GM12878 (cell line): ENCODE data around the gene ASB4. TPM values are rescaled to one million over a fixed set of nuclear protein-coding genes. Genes with fewer than 3 reads are reported as not detected.
A peak's percentile ranks its signal among the peaks of the same experiment; 100 is the strongest.

Source experiments
- BMI1 ChIP-seq: fragments of 450-650 bp; IDR thresholded peaks from 2 replicates; pipeline ENCODE4 v1.6.1; 2016; ENCODE audit warnings: mild to moderate bottlenecking, moderate library complexity, borderline replicate concordance
- E2F4 ChIP-seq: IDR thresholded peaks from 2 replicates; pipeline ENCODE4 v1.6.1; 2012; ENCODE audit warnings: low read depth, low read length, improper control_type of control experiment
- EP300 ChIP-seq, 2 experiments: fragments of 150-350 bp in 1 of 2; IDR thresholded peaks; 2 replicates each; pipeline ENCODE4 v1.6.1; 2011 to 2012; ENCODE audit warnings: low read depth in 2 of 2, low read length in 2 of 2, borderline replicate concordance in 1 of 2, improper control_type of control experiment in 1 of 2, inconsistent platforms in 1 of 2; ENCODE audit not compliant: control insufficient read depth in 1 of 2
- GATAD2B ChIP-seq: fragments of 450-650 bp; conservative IDR thresholded peaks from 2 replicates; pipeline ENCODE4 v1.6.1; 2017; ENCODE audit warnings: low read depth, mild to moderate bottlenecking, moderate library complexity
- HDGF ChIP-seq: fragments of 450-650 bp; IDR thresholded peaks from 2 replicates; pipeline ENCODE4 v1.6.1; 2016; ENCODE audit warnings: antibody characterized with exemption
- JUNB ChIP-seq: IDR thresholded peaks from 2 replicates; pipeline ENCODE4 v1.6.1; 2016; ENCODE audit warnings: antibody characterized with exemption, mild to moderate bottlenecking
- MTA3 ChIP-seq: IDR thresholded peaks from 2 replicates; pipeline ENCODE4 v1.6.1; 2012; ENCODE audit warnings: low read length, inconsistent platforms, borderline replicate concordance
- NFIC ChIP-seq: IDR thresholded peaks from 2 replicates; pipeline ENCODE4 v1.6.1; 2012; ENCODE audit warnings: low read depth, mild to moderate bottlenecking, inconsistent platforms, low read length, moderate library complexity
- NFYB ChIP-seq: IDR thresholded peaks from 2 replicates; pipeline ENCODE4 v1.6.1; 2011; ENCODE audit warnings: low read depth, mild to moderate bottlenecking, low read length, improper control_type of control experiment, moderate library complexity; ENCODE audit not compliant: insufficient read depth
- NR2C2 ChIP-seq: IDR thresholded peaks from 2 replicates; pipeline ENCODE4 v1.6.1; 2011; ENCODE audit warnings: borderline replicate concordance, low read depth; ENCODE audit not compliant: control insufficient read depth, insufficient read length
- PBX3 ChIP-seq: IDR thresholded peaks from 2 replicates; pipeline ENCODE4 v1.6.1; 2011; ENCODE audit warnings: mild to moderate bottlenecking, low read depth, low read length, moderate library complexity; ENCODE audit not compliant: insufficient replicate concordance
- POU2F2 ChIP-seq: IDR thresholded peaks from 3 replicates; pipeline ENCODE4 v1.6.1; 2011; ENCODE audit warnings: low read depth, mild to moderate bottlenecking, low read length, borderline replicate concordance
- SMAD1 ChIP-seq: fragments of 450-650 bp; IDR thresholded peaks from 2 replicates; pipeline ENCODE4 v1.6.1; 2018; ENCODE audit warnings: mild to moderate bottlenecking, low read depth; ENCODE audit not compliant: partially characterized antibody
- STAT1 ChIP-seq: fragments of 450-650 bp; conservative IDR thresholded peaks from 2 replicates; pipeline ENCODE4 v1.6.1; 2014; ENCODE audit warnings: antibody characterized with exemption, mild to moderate bottlenecking
- TCF12 ChIP-seq: IDR thresholded peaks from 2 replicates; pipeline ENCODE4 v1.6.1; 2011; ENCODE audit warnings: low read depth, mild to moderate bottlenecking, low read length
- TCF3 ChIP-seq: IDR thresholded peaks from 2 replicates; pipeline ENCODE4 v1.6.1; 2012; ENCODE audit warnings: low read depth, mild to moderate bottlenecking, low read length, borderline replicate concordance; ENCODE audit not compliant: insufficient read depth
- YBX1 ChIP-seq: fragments of 450-650 bp; IDR thresholded peaks from 2 replicates; pipeline ENCODE4 v1.6.1; 2016; ENCODE audit warnings: antibody characterized with exemption
- YY1 ChIP-seq: IDR thresholded peaks from 2 replicates; pipeline ENCODE4 v1.6.1; 2011; ENCODE audit warnings: low read depth, mild to moderate bottlenecking, low read length
- ZBED1 ChIP-seq: IDR thresholded peaks from 2 replicates; pipeline ENCODE4 v1.6.1; 2016; ENCODE audit warnings: borderline replicate concordance
- ZNF622 ChIP-seq: fragments of 450-650 bp; IDR thresholded peaks from 2 replicates; pipeline ENCODE4 v1.6.1; 2017; ENCODE audit warnings: mild to moderate bottlenecking, inconsistent platforms
- ZZZ3 ChIP-seq: IDR thresholded peaks from 2 replicates; pipeline ENCODE4 v1.6.1; 2011; ENCODE audit warnings: low read depth; ENCODE audit not compliant: control insufficient read depth, insufficient read length
- polyA plus RNA-seq, 11 experiments: library from polyadenylated mRNA; depleted of rRNA in 4 of 11; unstranded in 6 of 11; stranded (reverse) in 5 of 11; fragments of >200 nt; fragmentation: Nextera tagmentation in 4 of 11; fragmentation: Illumina TruSeq in 1 of 11; extraction: Ambion mirVana in 4 of 11; extraction: Trizol in 1 of 11; gene quantifications; 1 replicate in 1 of 11; 2 replicates in 10 of 11; pipeline versions ENCODE4 v1.2.1 to v1.2.3, GENCODE V29; 2011 to 2016; ENCODE audit warnings: inconsistent platforms in 2 of 11, missing spikeins in 2 of 11, low read depth in 1 of 11
- total RNA-seq, 4 experiments: library from RNA; depleted of rRNA in 3 of 4; stranded (reverse); fragments of >200 nt in 3 of 4; fragmentation: Illumina TruSeq in 1 of 4; extraction: Trizol in 1 of 4; gene quantifications; 2 replicates each; pipeline versions ENCODE4 v1.2.1 to v1.2.3, GENCODE V29; 2013 to 2021
- TF ChIP-seq, protein P1 (sequence below): fragments of 450-650 bp; IDR thresholded peaks from 2 replicates; pipeline ENCODE4 v1.6.1; 2017; ENCODE audit warnings: low read depth, mild to moderate bottlenecking, moderate library complexity

The ASB4 gene
- total and polyA plus RNA-seq, 10 of the 15 experiments (the other 5 are each of a cell fraction or from before 2014, with no cell fraction given), result 0.12 to 1.1 TPM; not detected in 8

- TF ChIP-seq GATAD2B (peak; percentile 76), YY1 (no peak), ZZZ3 (no peak), EP300 (IDR thresholded peaks at IDR 0.05; ENCODE audit: borderline replicate concordance in 1 of 2, control insufficient read depth in 1 of 2, low read depth in 2 of 2, low read length in 2 of 2) (peak in 1 of 2 experiments; percentile 39; a peak in 1 of 4 replicates), MTA3 (no peak), ZNF622 (no peak), TCF12 (0 out of 2 replicates have a peak, but pooled peaks have one; percentile 44), PBX3 (no peak), NFYB (no peak), HDGF (no peak), BMI1 (no peak), JUNB (0 out of 2 replicates have a peak, but pooled peaks have one; percentile 5), STAT1 (no peak), TCF3 (no peak), NR2C2 (no peak), ZBED1 (no peak), E2F4 (no peak), POU2F2 (peak; percentile 93; the same call in 2 of the 3 replicates), SMAD1 (peak; percentile 34), NFIC (no peak), YBX1 (peak; percentile 90)
- TF ChIP-seq, protein P1, sequence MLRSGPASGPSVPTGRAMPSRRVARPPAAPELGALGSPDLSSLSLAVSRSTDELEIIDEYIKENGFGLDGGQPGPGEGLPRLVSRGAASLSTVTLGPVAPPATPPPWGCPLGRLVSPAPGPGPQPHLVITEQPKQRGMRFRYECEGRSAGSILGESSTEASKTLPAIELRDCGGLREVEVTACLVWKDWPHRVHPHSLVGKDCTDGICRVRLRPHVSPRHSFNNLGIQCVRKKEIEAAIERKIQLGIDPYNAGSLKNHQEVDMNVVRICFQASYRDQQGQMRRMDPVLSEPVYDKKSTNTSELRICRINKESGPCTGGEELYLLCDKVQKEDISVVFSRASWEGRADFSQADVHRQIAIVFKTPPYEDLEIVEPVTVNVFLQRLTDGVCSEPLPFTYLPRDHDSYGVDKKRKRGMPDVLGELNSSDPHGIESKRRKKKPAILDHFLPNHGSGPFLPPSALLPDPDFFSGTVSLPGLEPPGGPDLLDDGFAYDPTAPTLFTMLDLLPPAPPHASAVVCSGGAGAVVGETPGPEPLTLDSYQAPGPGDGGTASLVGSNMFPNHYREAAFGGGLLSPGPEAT, result peak; percentile 27; the same call in 1 of the 2 replicates
Measured at GRCh38 chr7:95454438-95455045, 31.2 kb upstream of the ASB4 start (continued).
